IPS-NIHi7 (cell line): Measurements from ENCODE around the gene PLXNA2.
A peak's percentile ranks its signal among the peaks of the same experiment; 100 is the strongest.

Experiments used
- DNase-seq: peaks from one replicate; pipeline ENCODE4 v3.0.0; 2012; ENCODE audit warnings: mixed read lengths; ENCODE audit errors: extremely low spot score

Gene PLXNA2

DNA sequence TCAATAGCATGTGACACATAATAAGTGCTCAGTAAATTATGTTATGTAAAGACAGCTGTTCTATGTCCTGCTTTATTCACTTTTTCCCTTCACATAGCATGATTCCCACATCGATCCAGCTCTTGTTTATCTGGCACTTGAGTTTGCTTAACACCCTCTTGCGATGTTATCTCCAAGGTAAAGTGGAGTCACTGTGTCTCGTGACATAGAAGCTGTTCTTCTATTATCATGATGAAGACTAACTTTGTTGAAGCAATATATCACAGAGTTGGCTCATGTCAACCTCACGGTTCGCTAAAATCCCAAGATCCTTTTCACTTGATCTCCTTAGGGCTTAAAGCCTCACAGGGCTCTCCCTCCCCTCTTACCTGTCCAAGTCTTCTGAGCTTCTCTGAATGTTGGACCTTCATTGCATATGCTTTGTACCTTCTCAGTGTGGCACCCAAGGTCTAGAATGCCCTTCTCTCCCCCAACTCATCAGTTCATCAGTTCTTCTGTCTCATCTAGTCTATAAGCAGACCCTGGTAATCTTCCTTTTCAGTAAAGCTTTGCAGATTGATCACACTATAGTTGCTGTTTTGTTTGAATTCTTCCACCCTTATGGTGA is 38.0 kb downstream of the PLXNA2 start:
- no peak for DNase-seq

DNA sequence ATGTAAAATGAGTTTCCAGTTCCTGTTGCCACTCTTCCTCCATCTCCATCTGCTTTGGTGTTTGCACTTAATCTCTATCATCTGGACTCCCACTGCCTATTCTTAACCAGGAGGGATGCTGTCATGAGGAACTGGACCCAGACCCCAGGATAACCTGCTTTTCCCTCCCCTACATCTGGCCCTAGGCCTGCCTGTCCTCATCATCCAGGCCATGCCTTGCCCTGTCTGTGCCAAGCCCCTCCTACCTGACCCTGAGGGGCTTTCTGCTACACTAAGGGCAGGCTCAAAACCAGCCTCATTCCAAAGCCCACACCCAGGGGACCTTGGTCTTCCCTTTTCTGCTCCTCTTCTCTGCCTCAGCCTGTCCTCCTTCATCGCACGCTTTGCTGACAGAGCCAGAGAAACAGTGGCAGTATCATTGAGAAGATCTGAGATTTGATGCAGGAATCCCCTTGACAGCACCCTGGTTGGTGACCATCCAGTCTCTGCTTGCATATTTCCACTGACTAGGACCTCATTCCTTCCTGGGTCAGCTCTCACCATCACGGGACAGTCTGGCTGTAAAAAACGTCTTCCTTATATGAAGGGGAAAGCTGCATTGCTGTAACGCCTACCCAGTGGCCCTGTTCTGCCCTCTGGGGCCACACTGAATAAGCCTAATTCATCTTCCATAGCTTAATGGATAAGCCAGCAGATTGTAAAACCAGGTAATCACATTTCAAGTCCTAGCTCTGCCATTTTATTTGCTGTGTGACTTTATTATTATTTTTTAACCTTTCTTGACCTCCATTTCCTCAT is 38.8 kb downstream of the PLXNA2 start:
- DNase-seq = no peak

DNA sequence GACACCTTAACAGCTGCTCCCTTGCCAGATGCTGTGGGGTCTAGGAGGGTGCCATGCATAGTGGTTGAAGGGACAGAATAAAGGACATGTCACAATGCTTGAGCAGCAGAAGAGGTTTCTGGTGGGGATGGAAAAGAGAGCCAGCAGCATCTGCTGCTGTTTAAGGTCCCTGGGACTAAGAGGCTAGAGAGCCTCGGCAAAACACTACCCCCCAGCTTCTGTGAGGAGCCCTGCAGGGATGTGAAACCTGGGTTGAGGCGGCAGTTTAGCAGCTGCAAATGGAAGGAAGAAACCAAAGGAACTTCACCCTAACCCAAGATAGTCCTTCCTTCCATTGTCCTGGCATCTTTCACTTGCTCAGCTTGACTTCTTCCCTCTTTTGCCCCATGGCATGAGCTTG is 39.4 kb downstream of the PLXNA2 start:
- DNase-seq = no peak

DNA sequence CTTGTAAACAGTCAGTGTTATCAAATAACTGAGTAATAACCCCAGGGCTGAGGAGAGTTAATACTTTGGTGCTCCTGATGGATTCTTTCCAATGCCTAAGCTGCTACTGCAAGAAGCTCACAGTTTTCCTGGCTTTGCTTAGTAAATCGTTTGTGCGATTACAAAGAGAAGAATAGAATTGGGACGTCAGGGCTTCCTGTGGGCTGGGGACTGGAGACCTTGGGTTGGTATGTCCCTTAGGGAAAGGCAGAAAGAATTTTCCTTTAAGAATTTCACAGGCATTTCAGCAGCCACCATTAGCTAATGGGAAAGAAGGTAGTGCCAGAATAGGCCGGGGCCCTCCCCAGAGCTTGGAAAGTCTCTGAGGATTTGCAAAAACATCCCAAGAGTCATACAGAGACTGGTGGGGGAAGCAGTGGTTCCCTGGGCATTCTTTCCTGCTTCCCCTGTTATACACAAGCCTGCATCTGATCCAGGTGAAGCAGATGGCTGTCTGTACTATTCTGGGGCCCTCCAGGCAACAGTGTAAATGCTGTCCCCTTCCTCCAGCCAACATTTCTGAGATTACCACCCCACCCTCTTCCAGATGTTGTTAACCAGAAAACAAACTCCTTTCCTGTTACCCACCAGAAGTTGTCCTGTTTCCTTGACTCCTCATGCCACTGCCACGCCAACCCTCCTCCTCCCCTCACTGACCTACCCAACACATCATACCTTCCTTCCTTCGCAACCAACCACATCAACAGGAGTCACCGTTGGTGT is 40.2 kb downstream of the PLXNA2 start:
- no peak for DNase-seq

DNA sequence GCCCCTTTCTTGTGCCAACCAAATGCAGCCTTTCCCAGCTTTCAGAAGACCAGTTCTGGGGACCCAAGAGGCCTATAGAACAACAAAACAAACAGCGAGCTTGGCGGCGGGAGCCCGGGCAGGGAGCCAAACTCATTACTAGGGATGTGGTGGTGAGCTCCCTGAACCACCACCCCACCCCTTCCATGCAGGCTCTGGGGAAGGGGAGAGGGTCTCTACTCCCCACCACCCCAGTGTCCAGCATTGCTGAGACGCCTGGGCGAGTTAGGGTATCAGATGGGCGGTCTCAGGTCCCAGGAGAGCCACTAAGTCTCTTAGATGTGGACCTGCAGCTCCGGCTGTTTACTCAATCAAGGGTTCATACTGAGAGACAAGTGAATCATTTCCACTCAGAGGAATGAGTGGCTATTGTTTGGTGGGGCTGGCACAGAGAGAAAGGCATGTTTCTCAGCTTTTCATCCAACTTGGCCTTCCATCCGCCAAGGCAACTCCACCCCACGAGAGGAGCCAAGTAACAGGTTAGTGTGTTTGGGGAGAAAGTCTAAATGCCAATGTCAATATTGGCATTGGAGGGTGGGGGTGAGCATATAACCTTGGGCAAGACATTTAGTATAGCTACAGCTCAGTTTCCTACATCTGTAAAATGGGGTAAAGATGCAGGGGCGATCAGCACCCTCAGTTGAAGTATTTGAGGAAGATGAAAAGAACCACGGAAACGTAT is 40.9 kb downstream of the PLXNA2 start:
- DNase-seq = no peak

DNA sequence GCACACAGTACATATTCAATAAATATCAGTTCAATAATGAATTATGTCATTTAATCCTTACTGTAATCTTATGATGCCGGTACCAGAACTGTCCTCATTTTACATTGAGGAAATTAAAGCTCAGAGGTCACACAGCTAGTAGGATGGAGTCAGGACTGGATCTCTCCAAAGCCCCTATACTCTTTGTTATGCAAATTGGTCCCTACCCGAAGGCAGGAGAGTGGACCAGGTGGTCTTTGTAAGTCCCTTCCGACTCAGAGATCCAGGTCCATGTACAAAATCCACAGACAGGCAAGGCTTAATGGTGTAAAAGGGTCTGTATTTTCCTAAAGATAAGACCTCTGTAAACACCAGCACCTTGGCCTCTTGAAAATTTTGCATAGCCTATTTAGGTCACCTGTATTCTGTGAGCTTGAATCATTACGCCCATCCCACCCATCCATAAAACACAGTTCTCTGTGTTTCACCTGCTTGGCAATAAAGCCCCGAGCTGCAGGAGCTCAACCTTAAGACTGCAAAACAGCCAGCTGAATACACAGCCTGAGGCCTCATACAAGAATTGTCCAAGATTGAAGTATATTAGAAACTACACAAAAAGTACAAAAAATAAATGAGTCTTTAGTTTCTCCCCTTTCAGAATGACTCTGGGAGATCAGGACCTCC is 41.7 kb downstream of the PLXNA2 start:
- no peak for DNase-seq

DNA sequence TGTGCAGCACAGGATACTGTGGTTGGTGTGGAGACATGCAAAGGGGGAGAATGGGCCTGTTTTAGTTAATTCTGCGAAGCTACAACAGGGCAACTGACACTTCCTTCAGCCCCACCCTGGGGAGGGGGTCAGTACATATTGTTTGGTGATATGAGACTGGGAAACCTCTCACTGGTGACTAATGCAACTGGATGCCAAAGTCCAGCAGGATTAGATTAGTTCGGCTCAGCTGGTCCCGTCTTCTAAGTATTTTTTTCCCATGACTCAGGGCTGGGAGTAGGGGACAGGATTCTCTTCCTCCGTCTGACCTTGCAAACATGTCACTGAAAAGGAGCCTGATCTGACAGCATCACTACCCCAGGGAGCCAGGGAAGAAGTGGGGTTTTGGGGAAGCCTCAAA is 43.0 kb downstream of the PLXNA2 start:
- DNase-seq = no peak

DNA sequence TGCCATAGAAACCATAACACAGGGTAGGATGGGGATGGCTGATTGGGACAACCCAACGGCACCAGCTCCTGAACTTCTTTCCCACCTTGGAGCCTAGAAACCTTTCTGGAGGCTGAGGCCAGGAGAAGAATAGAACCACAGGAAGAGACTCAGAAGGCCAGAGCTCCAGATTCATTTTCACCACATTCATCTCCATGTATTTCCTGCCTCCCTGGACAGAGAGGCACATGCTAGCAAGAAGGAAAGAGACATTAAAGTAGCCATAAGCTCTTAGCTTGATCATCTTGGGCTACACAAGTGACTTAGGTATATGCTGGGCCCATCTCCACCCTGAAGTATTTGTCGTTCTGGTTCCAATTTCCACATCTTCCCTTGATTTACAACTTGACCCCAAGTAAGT is 44.1 kb downstream of the PLXNA2 start:
- no peak for DNase-seq

DNA sequence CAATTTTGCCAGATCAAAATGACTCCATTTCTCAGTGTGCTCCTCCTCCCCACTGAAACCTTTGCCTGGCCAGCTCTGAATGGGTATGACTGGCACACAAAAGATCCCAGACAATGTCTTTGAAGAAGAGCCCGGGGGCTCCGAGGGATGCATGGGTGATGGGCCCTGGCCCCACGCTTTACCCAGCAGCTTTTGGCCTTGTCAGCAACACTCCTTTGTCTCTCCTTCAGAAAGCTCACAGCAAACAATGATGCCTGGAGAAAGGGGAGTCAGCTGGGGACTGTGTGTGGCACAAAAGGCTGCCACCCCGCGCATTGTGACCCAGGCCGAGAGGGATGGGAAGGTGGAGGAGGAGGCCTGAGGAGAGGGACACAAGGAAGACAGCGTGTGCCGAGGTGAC is 45.9 kb downstream of the PLXNA2 start:
- no peak for DNase-seq

DNA sequence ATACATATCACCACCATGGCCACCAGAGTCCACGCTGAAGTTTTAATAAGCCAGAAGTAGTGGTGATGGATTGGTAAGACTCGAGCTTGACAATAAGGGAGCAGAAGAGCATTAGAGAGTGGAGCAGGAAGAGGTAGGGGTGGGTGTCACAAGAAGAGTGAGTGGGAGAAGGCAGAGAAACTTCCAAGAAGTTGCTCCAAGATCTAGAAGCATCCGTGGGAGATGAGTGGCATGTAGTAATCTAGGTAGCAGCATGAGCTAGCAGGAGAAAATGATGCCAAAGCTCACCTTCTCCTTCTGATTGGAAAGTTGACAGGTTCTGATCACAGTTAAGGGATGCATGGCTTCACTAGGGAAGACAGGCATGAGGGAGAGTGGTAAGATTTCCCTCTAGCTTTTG is 49.2 kb downstream of the PLXNA2 start:
- no peak for DNase-seq

DNA sequence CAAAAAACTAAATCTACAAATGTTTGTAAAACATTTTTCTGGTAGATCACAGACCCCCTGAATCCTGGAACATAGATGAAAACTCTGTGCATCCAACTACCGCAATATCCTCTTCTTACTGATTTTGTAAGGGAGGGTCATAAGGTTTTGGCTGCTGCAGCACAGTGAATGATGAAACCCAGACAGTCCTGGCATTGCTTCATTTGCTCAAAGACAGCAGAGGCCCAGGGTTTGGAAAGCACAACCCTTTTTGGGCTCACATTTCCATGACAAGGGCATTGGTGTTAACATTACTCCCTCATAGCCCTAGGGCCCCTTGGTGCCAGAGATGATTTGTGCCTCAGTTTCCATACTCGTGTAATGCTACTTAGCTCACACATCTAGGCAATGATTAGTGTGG is 51.2 kb downstream of the PLXNA2 start:
- DNase-seq = no peak

DNA sequence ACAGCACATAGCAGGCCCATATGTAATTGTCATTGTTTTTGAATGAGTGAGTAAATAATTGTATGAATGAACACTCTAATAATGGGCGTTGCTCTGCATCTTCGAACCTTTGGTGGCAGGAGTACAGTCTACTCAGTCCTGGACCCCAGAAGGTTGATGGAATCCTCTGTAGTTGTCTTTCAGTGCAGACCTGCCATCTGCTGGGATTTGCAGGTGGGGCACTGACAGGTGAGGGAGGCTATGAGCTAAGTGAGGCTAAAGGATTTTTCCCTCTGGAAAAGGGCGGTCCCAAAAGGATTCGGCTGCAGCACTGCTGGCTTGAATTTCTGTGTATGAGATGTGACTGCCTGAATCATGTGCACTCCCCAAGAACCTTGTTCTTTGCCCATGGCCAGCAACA is 53.4 kb downstream of the PLXNA2 start:
- peak; percentile 51 for DNase-seq

DNA sequence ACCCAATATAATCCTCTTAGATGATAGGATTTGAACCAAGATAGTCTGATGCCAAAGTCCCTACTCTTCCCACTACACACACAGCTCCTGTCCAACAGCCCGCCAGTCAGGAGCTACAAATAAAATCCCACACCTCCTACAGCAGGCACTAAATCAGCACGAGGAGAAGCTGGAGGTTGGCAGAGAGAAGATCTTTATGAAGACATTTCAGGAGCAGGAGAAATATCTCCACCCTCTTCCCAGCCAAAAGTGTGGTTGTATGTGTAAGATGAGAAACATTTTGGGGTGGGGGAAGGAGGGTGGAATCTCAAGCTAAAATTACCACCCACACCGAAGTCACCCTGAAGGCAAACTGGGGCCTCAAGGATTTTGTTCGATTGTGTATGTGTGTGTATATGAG is 54.5 kb downstream of the PLXNA2 start:
- DNase-seq = no peak

DNA sequence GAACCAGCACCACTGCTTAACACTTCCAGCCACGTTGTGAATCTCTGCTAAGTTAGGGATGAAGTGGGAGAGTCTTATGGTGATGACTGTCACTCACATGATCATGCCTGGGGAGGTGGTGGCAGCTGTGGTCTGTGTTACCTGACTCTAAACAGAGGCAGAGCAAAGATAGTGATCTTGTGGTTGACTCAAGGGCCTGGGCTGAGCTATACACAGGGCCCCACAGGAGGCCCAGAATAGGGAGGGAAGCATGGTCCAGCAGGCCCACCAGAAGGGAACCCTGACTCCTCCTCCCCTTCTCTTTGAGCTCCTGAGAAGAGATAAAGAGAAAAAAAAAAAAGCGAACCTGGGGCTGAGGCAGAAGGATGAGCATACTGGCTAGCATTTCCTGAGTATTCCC is 55.0 kb downstream of the PLXNA2 start:
- DNase-seq = no peak

DNA sequence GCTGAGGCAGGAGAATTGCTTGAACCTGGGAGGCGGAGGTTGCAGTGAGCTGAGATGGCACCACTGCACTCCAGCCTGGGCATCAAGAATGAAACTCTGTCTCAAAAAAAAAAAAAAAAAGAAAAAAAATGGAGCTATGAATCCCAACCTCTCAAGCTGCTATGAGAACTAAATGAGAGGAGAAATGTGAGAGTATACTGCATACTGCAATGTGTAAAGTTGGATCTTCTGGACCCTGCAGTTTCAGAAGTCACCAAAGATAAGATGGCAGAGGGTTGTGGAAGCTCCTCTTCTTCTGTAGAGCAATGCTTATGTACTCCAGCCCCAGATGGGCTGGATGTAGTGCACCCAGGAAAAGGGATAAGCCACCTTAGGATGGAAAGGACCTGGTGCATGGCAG is 55.6 kb downstream of the PLXNA2 start:
- DNase-seq = no peak

DNA sequence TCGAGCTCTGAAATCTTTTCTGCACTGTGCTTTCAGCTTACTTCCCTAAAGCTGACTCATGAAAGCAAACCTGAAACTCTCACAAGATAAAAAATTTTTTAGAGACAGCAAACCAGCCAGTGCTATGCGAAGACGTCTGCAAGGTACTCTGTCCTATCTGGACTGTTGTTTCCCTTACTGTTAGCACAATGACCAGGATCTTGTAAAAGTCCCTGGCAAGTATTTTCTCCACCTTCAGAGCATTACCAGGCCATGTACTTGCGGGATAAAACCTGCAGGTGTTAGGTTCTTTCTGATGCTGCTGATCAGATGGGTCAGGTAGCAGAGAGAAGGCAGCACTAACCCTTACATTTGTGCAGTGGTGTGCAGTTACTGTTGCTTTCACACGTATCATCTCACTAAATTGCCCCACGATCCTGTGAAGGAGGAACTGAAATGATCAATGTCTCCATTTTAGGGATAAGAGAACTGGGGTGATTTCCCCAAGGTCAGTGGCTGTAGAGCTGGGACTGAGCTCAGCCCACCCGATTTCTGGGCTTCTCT is 56.6 kb downstream of the PLXNA2 start:
- DNase-seq = no peak

DNA sequence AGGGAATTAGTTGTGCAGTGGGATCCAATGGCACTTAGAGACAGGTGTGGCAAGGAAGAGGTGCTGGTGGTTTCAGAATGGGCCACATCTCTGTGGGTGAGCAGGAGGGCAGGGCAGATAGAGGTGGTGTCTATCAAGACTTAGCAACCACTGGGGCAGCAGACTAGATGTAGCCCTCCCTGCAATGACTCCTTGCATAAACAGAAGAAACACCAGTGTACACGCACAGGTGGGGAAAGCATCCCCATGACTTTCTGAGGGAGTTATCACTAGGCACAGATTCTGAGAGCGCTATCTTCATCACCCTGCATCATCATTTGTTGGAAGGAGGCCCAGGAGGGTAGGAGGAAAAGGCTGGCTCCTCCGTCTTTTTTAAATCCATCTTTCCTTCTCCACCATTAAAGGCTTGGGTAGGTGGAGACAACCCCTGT is 58.4 kb downstream of the PLXNA2 start:
- DNase-seq = no peak

DNA sequence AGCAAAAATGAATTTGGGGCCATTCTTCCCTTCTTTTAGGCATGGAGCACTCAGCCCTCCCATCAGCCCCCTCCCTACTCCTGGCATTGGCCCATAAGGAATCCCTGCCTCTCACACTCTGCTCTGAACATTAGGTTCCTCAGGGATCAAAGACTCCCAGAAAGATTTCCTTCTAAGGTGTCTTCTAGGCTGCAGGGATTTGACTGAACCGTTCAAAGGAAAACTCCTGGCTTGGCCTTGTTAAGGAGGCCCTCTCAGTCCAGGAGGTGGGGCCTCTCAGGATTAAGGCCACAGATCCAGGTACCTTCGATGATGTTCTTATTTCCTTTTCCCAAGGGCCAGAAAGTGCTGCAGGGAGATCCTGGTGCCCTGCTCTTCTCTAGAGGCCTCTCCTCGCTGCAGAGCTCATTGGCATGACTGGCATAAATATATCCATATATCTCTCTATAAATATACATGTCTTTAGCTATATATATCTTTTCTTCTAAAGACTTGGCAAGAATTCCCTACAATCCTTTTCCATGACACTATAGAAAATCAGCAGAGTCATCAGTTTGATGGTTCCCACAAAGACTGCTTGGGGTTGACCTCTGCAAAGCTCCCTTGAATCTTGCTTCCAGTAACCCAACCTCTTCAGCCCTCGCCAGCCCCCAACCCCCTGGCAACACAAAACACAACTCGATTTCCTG is 59.1 kb downstream of the PLXNA2 start:
- DNase-seq = no peak

DNA sequence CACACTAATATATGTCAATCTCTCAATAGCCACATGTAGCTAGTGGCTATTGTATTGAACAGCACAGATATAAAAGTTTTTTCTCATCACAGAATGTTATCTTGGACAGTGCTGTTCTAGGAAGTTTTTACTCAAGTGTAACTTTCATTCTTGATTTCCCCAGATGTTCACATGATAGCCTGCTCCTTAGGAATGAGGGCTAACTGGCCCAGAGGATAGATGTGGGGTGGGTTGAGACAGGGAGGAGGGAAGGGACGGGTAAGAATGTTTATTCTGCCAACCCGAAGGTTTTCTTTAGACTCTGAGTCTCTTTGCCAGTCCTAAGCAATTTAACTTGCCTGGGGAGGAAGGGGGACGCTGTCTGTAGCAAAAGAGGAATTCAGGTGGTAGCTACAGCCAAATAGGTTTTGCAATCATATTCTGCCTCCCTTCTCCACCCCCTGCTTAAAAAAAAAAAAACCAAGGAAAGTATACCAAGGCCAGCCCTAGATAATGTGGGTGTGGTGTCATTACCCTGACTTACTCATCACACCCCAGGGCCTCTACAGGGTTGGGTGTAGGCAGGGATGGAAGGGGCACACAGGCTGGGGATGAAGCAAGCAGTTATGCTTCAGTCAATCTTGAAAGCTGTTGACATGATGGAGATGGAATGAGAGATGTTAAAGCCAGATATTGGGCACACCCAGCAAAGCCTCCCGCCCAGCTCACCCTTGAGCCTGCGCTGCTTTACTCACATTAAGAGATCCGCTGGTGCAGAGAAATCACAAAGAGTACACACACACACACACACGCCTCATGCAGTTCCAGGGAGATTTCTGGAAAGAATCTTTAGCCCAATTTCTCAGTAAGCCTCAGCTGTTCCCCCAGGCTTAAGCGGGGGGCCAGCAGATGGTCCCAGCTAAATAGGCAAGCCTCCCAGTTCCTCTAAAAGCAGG is 59.9 kb downstream of the PLXNA2 start:
- DNase-seq = no peak
